Vagina (tissue), 2 donors: ENCODE measurements around the gene KCNK5.

Experiments used
- POLR2A ChIP-seq, 2 donors: fragments of 450-650 bp; IDR thresholded peaks; one replicate each; pipeline ENCODE4 v1.6.1; 2017; ENCODE audit warnings: antibody characterized with exemption in 2 of 2, mild to moderate bottlenecking in 2 of 2, moderate library complexity in 2 of 2
- POLR2AphosphoS5 ChIP-seq, 2 donors: sonication (generic); formaldehyde crosslinking; IDR thresholded peaks; one replicate each; pipeline ENCODE4 v1.9.0; 2017; ENCODE audit warnings: antibody characterized with exemption in 2 of 2, mild to moderate bottlenecking in 2 of 2, low read depth in 1 of 2; ENCODE audit not compliant: insufficient read depth in 1 of 2
- TF ChIP-seq, protein P1 (sequence below), 3 experiments: fragments of 450-650 bp in 2 of 3; fragments of 200-600 bp in 1 of 3; sonication (generic) in 1 of 3; IDR thresholded peaks; one replicate each; pipeline ENCODE4 v1.5.1; 2017 to 2019; ENCODE audit warnings: antibody characterized with exemption in 3 of 3, mild to moderate bottlenecking in 2 of 3, moderate library complexity in 2 of 3

DNA sequence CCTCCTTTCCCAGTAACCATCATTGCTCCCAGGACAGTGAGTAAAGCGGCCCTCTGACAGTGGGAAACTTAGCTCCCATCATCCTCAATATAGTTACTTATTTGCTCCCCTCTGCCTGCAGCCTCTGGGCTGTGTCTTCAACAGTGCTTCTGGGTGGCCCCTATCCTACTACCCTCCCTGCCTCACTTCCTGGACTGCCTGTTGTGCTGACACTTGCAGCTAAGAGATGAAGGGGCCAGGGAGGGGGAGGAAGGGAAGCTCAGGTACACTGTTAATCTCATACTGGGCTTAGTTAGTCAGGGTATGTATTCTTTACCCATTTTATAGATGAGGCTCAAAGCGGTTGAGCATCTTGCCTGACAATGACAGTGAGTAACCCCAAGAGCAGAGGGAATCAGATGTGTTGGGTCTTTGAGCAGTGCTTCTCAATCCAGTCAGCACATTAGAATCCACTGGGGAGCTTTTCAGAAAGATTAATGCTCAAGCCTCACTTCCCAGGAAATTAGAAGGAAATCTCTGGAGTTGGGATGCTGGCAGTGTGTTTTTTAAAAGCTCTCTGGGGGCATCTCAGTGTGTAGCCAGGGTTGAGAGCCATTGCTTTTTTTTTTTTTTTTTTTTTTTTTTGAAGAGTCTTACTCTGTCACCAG lies 27.1 kb upstream of the KCNK5 start:
- TF ChIP-seq, protein P1, sequence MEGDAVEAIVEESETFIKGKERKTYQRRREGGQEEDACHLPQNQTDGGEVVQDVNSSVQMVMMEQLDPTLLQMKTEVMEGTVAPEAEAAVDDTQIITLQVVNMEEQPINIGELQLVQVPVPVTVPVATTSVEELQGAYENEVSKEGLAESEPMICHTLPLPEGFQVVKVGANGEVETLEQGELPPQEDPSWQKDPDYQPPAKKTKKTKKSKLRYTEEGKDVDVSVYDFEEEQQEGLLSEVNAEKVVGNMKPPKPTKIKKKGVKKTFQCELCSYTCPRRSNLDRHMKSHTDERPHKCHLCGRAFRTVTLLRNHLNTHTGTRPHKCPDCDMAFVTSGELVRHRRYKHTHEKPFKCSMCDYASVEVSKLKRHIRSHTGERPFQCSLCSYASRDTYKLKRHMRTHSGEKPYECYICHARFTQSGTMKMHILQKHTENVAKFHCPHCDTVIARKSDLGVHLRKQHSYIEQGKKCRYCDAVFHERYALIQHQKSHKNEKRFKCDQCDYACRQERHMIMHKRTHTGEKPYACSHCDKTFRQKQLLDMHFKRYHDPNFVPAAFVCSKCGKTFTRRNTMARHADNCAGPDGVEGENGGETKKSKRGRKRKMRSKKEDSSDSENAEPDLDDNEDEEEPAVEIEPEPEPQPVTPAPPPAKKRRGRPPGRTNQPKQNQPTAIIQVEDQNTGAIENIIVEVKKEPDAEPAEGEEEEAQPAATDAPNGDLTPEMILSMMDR (IDR thresholded peaks at IDR 0.05), result no peak
- TF ChIP-seq POLR2AphosphoS5 (IDR thresholded peaks at IDR 0.05; ENCODE audit: insufficient read depth in 1 of 2, low read depth in 1 of 2) (no peak), POLR2A (IDR thresholded peaks at IDR 0.05) (no peak)
